ENCODE results near the gene TP53BP1.

Gene TP53BP1

GRCh38 chr15:43514241-43515057 is 21.5 kb upstream of the TP53BP1 start:
- peaks cover 14% of the 10 kb centered on the region for H3K36me3 Mint-ChIP-seq (ENCODE audit: low read depth)
- peak; percentile 20 for DNase-seq (ENCODE audit: low spot score)
- peaks cover 24% of the 10 kb centered on the region for H3K27me3 Mint-ChIP-seq (ENCODE audit: low read depth)
- peak overlapping the region; percentile 64 for H3K27ac Mint-ChIP-seq
- H3K4me3 Mint-ChIP-seq: peak overlapping the region; percentile 53
- no peaks in the 10 kb centered on the region for H3K9me3 Mint-ChIP-seq
- peaks cover 72% of the 10 kb centered on the region for H3K4me1 Mint-ChIP-seq (ENCODE audit: low read depth)

- peaks cover 70% of the 10 kb centered on the region for H3K4me1 Mint-ChIP-seq (ENCODE audit: low read depth)
- peaks cover 24% of the 10 kb centered on the region for H3K27me3 Mint-ChIP-seq (ENCODE audit: low read depth)
- DNase-seq (ENCODE audit: low spot score): no peak
- H3K36me3 Mint-ChIP-seq (ENCODE audit: low read depth): peaks cover 14% of the 10 kb centered on the region
- no peaks in the 10 kb centered on the region for H3K9me3 Mint-ChIP-seq
- H3K27ac Mint-ChIP-seq: peak overlapping the region; percentile 64
- H3K4me3 Mint-ChIP-seq: peak overlapping the region; percentile 53
Measured at GRCh38 chr15:43513550-43513949, 20.6 kb upstream of the TP53BP1 start.

GRCh38 chr15:43511012-43511885 is 18.3 kb upstream of the TP53BP1 start:
- Mint-ChIP-seq H3K27me3 (ENCODE audit: low read depth) (peaks cover 9% of the 10 kb centered on the region), H3K4me1 (ENCODE audit: low read depth) (peaks cover 56% of the 10 kb centered on the region), H3K27ac (peak overlapping the region; percentile 67), H3K9me3 (no peaks in the 10 kb centered on the region), H3K36me3 (ENCODE audit: low read depth) (peaks cover 10% of the 10 kb centered on the region), H3K4me3 (peak overlapping the region; percentile 87)
- peak; percentile 10 for DNase-seq (ENCODE audit: low spot score)

- Mint-ChIP-seq H3K4me3 (peak overlapping the region; percentile 87), H3K36me3 (ENCODE audit: low read depth) (peaks cover 6% of the 10 kb centered on the region), H3K9me3 (no peaks in the 10 kb centered on the region), H3K4me1 (ENCODE audit: low read depth) (peaks cover 48% of the 10 kb centered on the region), H3K27me3 (ENCODE audit: low read depth) (peaks cover 8% of the 10 kb centered on the region), H3K27ac (peak overlapping the region; percentile 90)
- peak; percentile 99 for DNase-seq (ENCODE audit: low spot score)
Measured at GRCh38 chr15:43510200-43511011, 17.4 kb upstream of the TP53BP1 start.

- H3K36me3 Mint-ChIP-seq (ENCODE audit: low read depth): peaks cover 5% of the 10 kb centered on the region
- H3K9me3 Mint-ChIP-seq: no peaks in the 10 kb centered on the region
- peaks cover 8% of the 10 kb centered on the region for H3K27me3 Mint-ChIP-seq (ENCODE audit: low read depth)
- DNase-seq (ENCODE audit: low spot score): no peak
- H3K4me3 Mint-ChIP-seq: peak overlapping the region; percentile 87
- peaks cover 44% of the 10 kb centered on the region for H3K4me1 Mint-ChIP-seq (ENCODE audit: low read depth)
- peak overlapping the region; percentile 90 for H3K27ac Mint-ChIP-seq
Measured at GRCh38 chr15:43509660-43510199, 16.8 kb upstream of the TP53BP1 start.

GRCh38 chr15:43508991-43509659 is 16.2 kb upstream of the TP53BP1 start:
- H3K4me3 Mint-ChIP-seq: peak overlapping the region; percentile 87
- H3K4me1 Mint-ChIP-seq (ENCODE audit: low read depth): peaks cover 38% of the 10 kb centered on the region
- no peak for DNase-seq (ENCODE audit: low spot score)
- peaks cover 5% of the 10 kb centered on the region for H3K36me3 Mint-ChIP-seq (ENCODE audit: low read depth)
- no peaks in the 10 kb centered on the region for H3K9me3 Mint-ChIP-seq
- peak overlapping the region; percentile 90 for H3K27ac Mint-ChIP-seq
- peaks cover 8% of the 10 kb centered on the region for H3K27me3 Mint-ChIP-seq (ENCODE audit: low read depth)

- peaks cover 31% of the 10 kb centered on the region for H3K4me1 Mint-ChIP-seq (ENCODE audit: low read depth)
- peaks cover 5% of the 10 kb centered on the region for H3K36me3 Mint-ChIP-seq (ENCODE audit: low read depth)
- H3K27ac Mint-ChIP-seq: no peak overlapping the region
- peak overlapping the region; percentile 55 for H3K4me3 Mint-ChIP-seq
- H3K27me3 Mint-ChIP-seq (ENCODE audit: low read depth): peaks cover 8% of the 10 kb centered on the region
- DNase-seq (ENCODE audit: low spot score): no peak
- no peaks in the 10 kb centered on the region for H3K9me3 Mint-ChIP-seq
Measured at GRCh38 chr15:43508421-43508820, 15.5 kb upstream of the TP53BP1 start.

GRCh38 chr15:43505738-43506137 is 12.8 kb upstream of the TP53BP1 start:
- Mint-ChIP-seq H3K27ac (no peak overlapping the region), H3K36me3 (ENCODE audit: low read depth) (peaks cover 2% of the 10 kb centered on the region), H3K4me3 (no peak overlapping the region), H3K9me3 (no peaks in the 10 kb centered on the region), H3K4me1 (ENCODE audit: low read depth) (peaks cover 11% of the 10 kb centered on the region), H3K27me3 (ENCODE audit: low read depth) (no peaks in the 10 kb centered on the region)
- DNase-seq (ENCODE audit: low spot score): no peak

GRCh38 chr15:43499635-43500034 is 6.7 kb upstream of the TP53BP1 start:
- Mint-ChIP-seq H3K27ac (no peak overlapping the region), H3K27me3 (ENCODE audit: low read depth) (no peaks in the 10 kb centered on the region)

GRCh38 chr15:43498990-43499389 is 6.0 kb upstream of the TP53BP1 start:
- Mint-ChIP-seq H3K36me3 (ENCODE audit: low read depth) (peaks cover 6% of the 10 kb centered on the region), H3K4me1 (ENCODE audit: low read depth) (peaks cover 6% of the 10 kb centered on the region), H3K27me3 (ENCODE audit: low read depth) (no peaks in the 10 kb centered on the region), H3K4me3 (no peak overlapping the region), H3K27ac (no peak overlapping the region), H3K9me3 (no peaks in the 10 kb centered on the region)
- no peak for DNase-seq (ENCODE audit: low spot score)

More at GRCh38 chr15:43499635-43500034, 6.7 kb upstream of the TP53BP1 start:
- no peak for DNase-seq (ENCODE audit: low spot score)
- Mint-ChIP-seq H3K36me3 (ENCODE audit: low read depth) (peaks cover 6% of the 10 kb centered on the region), H3K4me1 (ENCODE audit: low read depth) (peaks cover 6% of the 10 kb centered on the region), H3K9me3 (no peaks in the 10 kb centered on the region), H3K4me3 (no peak overlapping the region)

- peaks cover 20% of the 10 kb centered on the region for H3K36me3 Mint-ChIP-seq (ENCODE audit: low read depth)
Measured at GRCh38 chr15:43493703-43494472, 932 bp upstream of the TP53BP1 start.

GRCh38 chr15:43492266-43492665 is 690 bp downstream of the TP53BP1 start:
- H3K27ac Mint-ChIP-seq: peak overlapping the region; percentile 92
- peaks cover 26% of the 10 kb centered on the region for H3K4me1 Mint-ChIP-seq (ENCODE audit: low read depth)
- H3K9me3 Mint-ChIP-seq: no peaks in the 10 kb centered on the region
- no peak for DNase-seq (ENCODE audit: low spot score)
- H3K27me3 Mint-ChIP-seq (ENCODE audit: low read depth): no peaks in the 10 kb centered on the region
- H3K36me3 Mint-ChIP-seq (ENCODE audit: low read depth): peaks cover 23% of the 10 kb centered on the region
- H3K4me3 Mint-ChIP-seq: peak overlapping the region; percentile 93

More at GRCh38 chr15:43493703-43494472, 932 bp upstream of the TP53BP1 start:
- peaks cover 25% of the 10 kb centered on the region for H3K4me1 Mint-ChIP-seq (ENCODE audit: low read depth)
- H3K27me3 Mint-ChIP-seq (ENCODE audit: low read depth): no peaks in the 10 kb centered on the region
- H3K27ac Mint-ChIP-seq: peak overlapping the region; percentile 92
- H3K9me3 Mint-ChIP-seq: no peaks in the 10 kb centered on the region
- H3K4me3 Mint-ChIP-seq: peak overlapping the region; percentile 93
- DNase-seq (ENCODE audit: low spot score): no peak
